Measurements from ENCODE around the gene RMI2.

The RMI2 gene

DNA sequence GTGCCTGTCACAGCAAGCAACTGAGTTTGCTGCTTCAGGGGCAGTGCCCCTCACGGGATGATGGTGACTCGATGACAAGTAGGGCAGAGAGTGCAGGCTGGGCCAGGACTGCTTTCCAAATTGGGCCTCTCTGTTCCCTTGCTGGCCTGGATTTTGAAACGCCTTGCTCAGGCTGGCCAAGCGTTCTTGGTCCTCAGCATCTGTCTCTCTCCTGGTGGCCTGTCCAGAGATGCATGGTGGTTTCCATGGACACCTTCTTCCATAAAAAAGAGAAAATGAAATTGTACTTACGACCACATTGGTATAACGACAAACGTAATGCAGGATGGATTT lies 44.7 kb upstream of the RMI2 start:
- H4K12ac ChIP-seq (ENCODE audit: low read depth, low read length): no peak overlapping the region
- no CpG with 5 or more reads among the region's 7 CpGs for WGBS (ENCODE audit: extremely low coverage, insufficient coverage, insufficient read length)

DNA sequence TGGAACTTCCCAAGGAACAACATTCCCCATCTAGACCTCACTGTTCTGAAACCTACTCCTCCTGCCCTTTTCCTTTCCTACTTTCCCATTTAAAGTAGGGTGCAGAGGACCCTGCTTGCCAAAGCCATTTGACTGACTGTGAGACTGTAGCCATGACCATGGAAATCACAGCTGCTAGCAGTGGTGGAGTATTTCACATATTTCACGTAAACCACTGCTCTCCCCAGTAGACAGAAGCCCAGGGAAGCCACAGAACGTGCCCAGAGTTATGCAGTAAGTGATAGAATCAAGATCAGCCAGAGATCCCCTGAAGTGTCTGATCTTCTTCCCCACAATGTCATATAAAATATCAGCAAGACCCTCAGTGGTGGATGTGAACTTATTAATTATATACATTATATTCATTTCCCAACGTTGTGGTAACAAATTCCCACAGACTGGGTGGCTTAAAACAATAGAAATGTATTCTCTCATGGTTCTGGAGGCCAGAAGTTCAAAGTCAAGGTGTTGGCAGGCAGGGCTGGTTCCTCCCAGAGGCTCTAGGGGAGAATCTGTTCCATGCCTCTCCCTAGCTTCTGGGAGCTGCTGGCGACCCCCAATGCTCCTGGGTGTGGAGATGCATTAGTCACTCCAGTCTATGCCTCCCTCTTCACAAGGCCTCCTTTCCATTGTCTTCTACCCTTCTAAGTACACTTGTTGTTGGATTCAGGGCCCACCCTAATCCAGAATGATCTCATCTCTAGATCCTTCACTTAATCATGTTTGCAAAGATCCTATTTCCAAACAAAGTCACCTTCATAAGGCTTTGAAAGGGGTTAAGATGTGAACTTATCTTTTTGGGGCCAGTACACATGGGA lies 43.4 kb upstream of the RMI2 start:
- Histone ChIP-seq H3K27me3 (ENCODE audit: insufficient read depth, low read length) (no peaks in the 10 kb centered on the region), H3K79me2 (ENCODE audit: control insufficient read depth, insufficient read depth, low read length, poor library complexity) (no peaks in the 10 kb centered on the region), H3K4ac (ENCODE audit: low read depth, low read length) (no peak overlapping the region), H3K14ac (ENCODE audit: low read length) (no peak overlapping the region), H3K18ac (ENCODE audit: low read length) (no peak overlapping the region), H4K91ac (ENCODE audit: low read depth, low read length) (peak overlapping the region; percentile 39), H2BK5ac (ENCODE audit: low read depth, low read length, poor library complexity) (no peak overlapping the region), H2BK120ac (ENCODE audit: insufficient read depth, low read length, poor library complexity) (peak overlapping the region; percentile 45), H3K4me2 (ENCODE audit: low read length) (no peak overlapping the region), H2AK5ac (ENCODE audit: low read length) (peak overlapping the region; percentile 36), H3K9me3 (ENCODE audit: insufficient read depth, low read depth, low read length) (no peaks in the 10 kb centered on the region), H3K4me3 (ENCODE audit: low read depth, low read length) (no peak overlapping the region), H3K27ac (ENCODE audit: low read depth, low read length) (no peak overlapping the region), H3K36me3 (ENCODE audit: control insufficient read depth in 1 of 2, insufficient read depth in 2 of 2, low read length in 2 of 2) (no peaks in the 10 kb centered on the region), H3K9ac (ENCODE audit: low read length) (no peak overlapping the region), H4K12ac (ENCODE audit: low read depth, low read length) (no peak overlapping the region), H2AFZ (ENCODE audit: insufficient read depth, low read length, poor library complexity) (no peak overlapping the region), H2BK12ac (ENCODE audit: low read length) (peak overlapping the region; percentile 65), H3K23ac (ENCODE audit: low read length) (no peak overlapping the region), H4K8ac (ENCODE audit: low read depth, low read length) (no peak overlapping the region), H3K79me1 (ENCODE audit: low read length) (peaks cover 4% of the 10 kb centered on the region), H3K4me1 (ENCODE audit: control insufficient read depth in 1 of 2, insufficient read depth in 2 of 2, low read length in 2 of 2) (peaks cover 9 to 17% of the 10 kb centered on the region in 2 experiments)
- WGBS (ENCODE audit: extremely low coverage, insufficient coverage, insufficient read length): no CpG with 5 or more reads among the region's 4 CpGs
- DNase-seq: no peak

More for the DNA sequence above, 44.7 kb upstream of the RMI2 start:
- Histone ChIP-seq H2AFZ (ENCODE audit: insufficient read depth, low read length, poor library complexity) (no peak overlapping the region), H3K4ac (ENCODE audit: low read depth, low read length) (no peak overlapping the region), H3K9me3 (ENCODE audit: insufficient read depth, low read depth, low read length) (no peaks in the 10 kb centered on the region), H3K79me1 (ENCODE audit: low read length) (peaks cover 6% of the 10 kb centered on the region), H3K27ac (ENCODE audit: low read depth, low read length) (no peak overlapping the region), H3K4me2 (ENCODE audit: low read length) (no peak overlapping the region), H3K4me3 (ENCODE audit: low read depth, low read length) (no peak overlapping the region), H3K14ac (ENCODE audit: low read length) (no peak overlapping the region), H2BK120ac (ENCODE audit: insufficient read depth, low read length, poor library complexity) (no peak overlapping the region), H3K9ac (ENCODE audit: low read length) (no peak overlapping the region), H3K79me2 (ENCODE audit: control insufficient read depth, insufficient read depth, low read length, poor library complexity) (no peaks in the 10 kb centered on the region), H2BK12ac (ENCODE audit: low read length) (peak overlapping the region; percentile 8), H4K8ac (ENCODE audit: low read depth, low read length) (no peak overlapping the region), H3K27me3 (ENCODE audit: insufficient read depth, low read length) (no peaks in the 10 kb centered on the region), H3K23ac (ENCODE audit: low read length) (no peak overlapping the region), H4K91ac (ENCODE audit: low read depth, low read length) (no peak overlapping the region), H2BK5ac (ENCODE audit: low read depth, low read length, poor library complexity) (no peak overlapping the region), H3K4me1 (ENCODE audit: control insufficient read depth in 1 of 2, insufficient read depth in 2 of 2, low read length in 2 of 2) (peaks cover 9 to 25% of the 10 kb centered on the region in 2 experiments), H3K18ac (ENCODE audit: low read length) (no peak overlapping the region), H3K36me3 (ENCODE audit: control insufficient read depth in 1 of 2, insufficient read depth in 2 of 2, low read length in 2 of 2) (no peaks in the 10 kb centered on the region), H2AK5ac (ENCODE audit: low read length) (no peak overlapping the region)
- DNase-seq: no peak

DNA sequence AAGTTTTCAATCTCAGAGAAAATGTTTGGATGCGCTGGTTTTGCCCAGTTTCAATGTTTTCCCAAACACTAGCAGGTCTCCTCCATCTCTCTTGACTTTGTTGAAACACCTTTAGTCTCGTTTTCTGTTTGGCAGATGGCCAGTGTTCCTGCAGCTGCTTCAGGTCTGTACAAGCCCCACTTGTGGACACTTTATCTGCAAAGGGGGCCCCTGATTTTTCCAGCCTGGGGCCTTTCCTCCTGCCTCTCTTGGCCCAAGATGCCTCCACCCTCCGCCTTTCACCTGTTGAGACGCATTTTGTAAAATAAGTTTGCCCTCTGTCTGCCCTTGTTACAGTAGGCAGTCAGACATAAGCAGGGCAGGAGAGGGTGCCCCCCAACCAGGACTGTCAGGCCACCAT lies 42.3 kb upstream of the RMI2 start:
- Histone ChIP-seq H3K4ac (ENCODE audit: low read depth, low read length) (no peak overlapping the region), H3K9me3 (ENCODE audit: insufficient read depth, low read depth, low read length) (no peaks in the 10 kb centered on the region), H2BK120ac (ENCODE audit: insufficient read depth, low read length, poor library complexity) (no peak overlapping the region), H3K4me2 (ENCODE audit: low read length) (peak overlapping the region; percentile 7), H4K12ac (ENCODE audit: low read depth, low read length) (no peak overlapping the region), H3K23ac (ENCODE audit: low read length) (no peak overlapping the region), H3K27me3 (ENCODE audit: insufficient read depth, low read length) (no peaks in the 10 kb centered on the region), H3K4me1 (ENCODE audit: control insufficient read depth in 1 of 2, insufficient read depth in 2 of 2, low read length in 2 of 2) (peaks cover 8 to 9% of the 10 kb centered on the region in 2 experiments), H2AK5ac (ENCODE audit: low read length) (no peak overlapping the region), H4K8ac (ENCODE audit: low read depth, low read length) (no peak overlapping the region), H3K36me3 (ENCODE audit: control insufficient read depth in 1 of 2, insufficient read depth in 2 of 2, low read length in 2 of 2) (no peaks in the 10 kb centered on the region), H3K27ac (ENCODE audit: low read depth, low read length) (no peak overlapping the region), H2AFZ (ENCODE audit: insufficient read depth, low read length, poor library complexity) (no peak overlapping the region), H2BK5ac (ENCODE audit: low read depth, low read length, poor library complexity) (no peak overlapping the region), H3K14ac (ENCODE audit: low read length) (no peak overlapping the region), H3K18ac (ENCODE audit: low read length) (no peak overlapping the region), H3K79me1 (ENCODE audit: low read length) (peaks cover 4% of the 10 kb centered on the region), H3K4me3 (ENCODE audit: low read depth, low read length) (no peak overlapping the region), H2BK12ac (ENCODE audit: low read length) (no peak overlapping the region), H4K91ac (ENCODE audit: low read depth, low read length) (no peak overlapping the region), H3K79me2 (ENCODE audit: control insufficient read depth, insufficient read depth, low read length, poor library complexity) (no peaks in the 10 kb centered on the region), H3K9ac (ENCODE audit: low read length) (no peak overlapping the region)
- WGBS (ENCODE audit: extremely low coverage, insufficient coverage, insufficient read length): no CpG with 5 or more reads among the region's 4 CpGs
- DNase-seq: no peak

DNA sequence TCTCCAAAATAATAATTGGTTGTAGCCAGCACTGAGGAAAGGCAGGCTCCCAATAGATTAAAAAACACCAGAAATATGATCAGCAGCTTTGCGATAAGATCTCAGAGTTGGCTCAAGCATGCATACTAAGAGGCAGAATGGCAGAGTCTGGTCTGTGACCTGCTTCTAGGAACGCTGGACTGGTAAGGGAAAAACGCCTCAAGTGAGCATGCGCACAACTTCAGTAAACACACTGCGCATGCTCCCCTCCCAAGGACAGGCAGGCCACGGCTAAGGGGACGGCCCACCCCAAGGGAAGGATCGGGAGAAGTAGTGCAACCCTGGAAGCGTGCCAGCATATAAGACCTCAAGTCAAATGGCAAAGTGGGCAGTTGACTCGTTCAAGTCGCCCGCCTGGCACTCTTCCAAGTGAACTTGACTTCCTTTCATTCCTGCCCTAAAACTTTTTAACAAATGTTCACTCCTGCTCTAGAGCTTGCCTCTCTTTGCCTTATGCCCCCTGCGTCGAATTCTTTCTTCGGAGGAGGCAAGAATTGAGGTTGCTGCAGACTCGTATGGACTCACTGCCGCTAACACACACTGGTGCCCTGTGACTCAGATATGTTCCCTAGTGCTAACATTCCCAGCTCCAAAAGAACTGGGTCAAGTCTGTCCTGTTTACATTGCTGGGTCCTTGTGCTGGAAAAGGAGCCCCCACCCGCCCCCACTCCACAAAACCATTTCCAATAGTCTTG lies 41.7 kb upstream of the RMI2 start:
- Histone ChIP-seq H3K23ac (ENCODE audit: low read length) (no peak overlapping the region), H2AFZ (ENCODE audit: insufficient read depth, low read length, poor library complexity) (no peak overlapping the region), H3K4ac (ENCODE audit: low read depth, low read length) (no peak overlapping the region), H3K9me3 (ENCODE audit: insufficient read depth, low read depth, low read length) (no peaks in the 10 kb centered on the region), H2BK120ac (ENCODE audit: insufficient read depth, low read length, poor library complexity) (peak overlapping the region; percentile 0), H4K8ac (ENCODE audit: low read depth, low read length) (peak overlapping the region; percentile 21), H3K9ac (ENCODE audit: low read length) (no peak overlapping the region), H3K27me3 (ENCODE audit: insufficient read depth, low read length) (no peaks in the 10 kb centered on the region), H3K4me3 (ENCODE audit: low read depth, low read length) (no peak overlapping the region), H2BK12ac (ENCODE audit: low read length) (peak overlapping the region; percentile 1), H3K36me3 (ENCODE audit: control insufficient read depth in 1 of 2, insufficient read depth in 2 of 2, low read length in 2 of 2) (no peaks in the 10 kb centered on the region), H2AK5ac (ENCODE audit: low read length) (no peak overlapping the region), H3K79me2 (ENCODE audit: control insufficient read depth, insufficient read depth, low read length, poor library complexity) (no peaks in the 10 kb centered on the region), H4K12ac (ENCODE audit: low read depth, low read length) (no peak overlapping the region), H2BK5ac (ENCODE audit: low read depth, low read length, poor library complexity) (no peak overlapping the region), H3K14ac (ENCODE audit: low read length) (no peak overlapping the region), H3K79me1 (ENCODE audit: low read length) (peaks cover 4% of the 10 kb centered on the region), H3K27ac (ENCODE audit: low read depth, low read length) (no peak overlapping the region), H3K18ac (ENCODE audit: low read length) (no peak overlapping the region), H4K91ac (ENCODE audit: low read depth, low read length) (peak overlapping the region; percentile 31), H3K4me2 (ENCODE audit: low read length) (no peak overlapping the region), H3K4me1 (ENCODE audit: control insufficient read depth in 1 of 2, insufficient read depth in 2 of 2, low read length in 2 of 2) (peaks cover 8 to 9% of the 10 kb centered on the region in 2 experiments)
- WGBS (ENCODE audit: extremely low coverage, insufficient coverage, insufficient read length): no CpG with 5 or more reads among the region's 18 CpGs
- peak; percentile 85 to 96 for DNase-seq

All from trophoblast cell (in vitro differentiated cells and primary cell).